Transverse colon (tissue), 3 donors: Measurements from ENCODE around the gene KANSL3.

Experiments
- POLR2A ChIP-seq: fragments of 450-650 bp; IDR thresholded peaks from one replicate; pipeline ENCODE4 v1.6.1; 2016; ENCODE audit warnings: antibody characterized with exemption, mild to moderate bottlenecking, moderate library complexity
- TF ChIP-seq, protein P1 (sequence below), 5 experiments: fragments of 200-600 bp in 3 of 5; fragments of 450-650 bp in 2 of 5; sonication (generic) in 3 of 5; IDR thresholded peaks; 1 replicate in 2 of 5; 2 replicates in 3 of 5; pipeline ENCODE4 v1.5.1; 2016 to 2017; ENCODE audit warnings: antibody characterized with exemption in 5 of 5, inconsistent platforms in 3 of 5, mild to moderate bottlenecking in 2 of 5, moderate library complexity in 1 of 5

DNA sequence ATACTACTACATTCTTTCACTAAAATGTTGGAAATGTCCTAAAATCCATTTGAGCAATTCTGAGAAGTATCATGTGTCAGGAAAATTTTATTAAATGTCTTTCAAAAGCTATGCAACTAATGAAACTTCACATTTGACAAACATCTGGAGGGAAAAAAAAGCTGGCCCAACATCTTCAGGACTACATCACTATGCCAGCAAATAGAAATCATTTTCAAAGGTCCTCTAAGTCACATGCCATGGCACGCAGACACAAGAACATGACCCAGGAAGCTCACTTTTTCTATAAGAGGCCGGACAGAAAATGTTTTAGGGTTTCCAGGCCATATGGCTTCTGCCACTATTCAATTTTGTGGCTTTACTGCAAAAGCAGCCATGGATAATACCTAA, 11.6 kb downstream of the KANSL3 start:
- TF ChIP-seq, protein P1, sequence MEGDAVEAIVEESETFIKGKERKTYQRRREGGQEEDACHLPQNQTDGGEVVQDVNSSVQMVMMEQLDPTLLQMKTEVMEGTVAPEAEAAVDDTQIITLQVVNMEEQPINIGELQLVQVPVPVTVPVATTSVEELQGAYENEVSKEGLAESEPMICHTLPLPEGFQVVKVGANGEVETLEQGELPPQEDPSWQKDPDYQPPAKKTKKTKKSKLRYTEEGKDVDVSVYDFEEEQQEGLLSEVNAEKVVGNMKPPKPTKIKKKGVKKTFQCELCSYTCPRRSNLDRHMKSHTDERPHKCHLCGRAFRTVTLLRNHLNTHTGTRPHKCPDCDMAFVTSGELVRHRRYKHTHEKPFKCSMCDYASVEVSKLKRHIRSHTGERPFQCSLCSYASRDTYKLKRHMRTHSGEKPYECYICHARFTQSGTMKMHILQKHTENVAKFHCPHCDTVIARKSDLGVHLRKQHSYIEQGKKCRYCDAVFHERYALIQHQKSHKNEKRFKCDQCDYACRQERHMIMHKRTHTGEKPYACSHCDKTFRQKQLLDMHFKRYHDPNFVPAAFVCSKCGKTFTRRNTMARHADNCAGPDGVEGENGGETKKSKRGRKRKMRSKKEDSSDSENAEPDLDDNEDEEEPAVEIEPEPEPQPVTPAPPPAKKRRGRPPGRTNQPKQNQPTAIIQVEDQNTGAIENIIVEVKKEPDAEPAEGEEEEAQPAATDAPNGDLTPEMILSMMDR (IDR thresholded peaks at IDR 0.05) = no peak
- TF ChIP-seq POLR2A = no peak
